ENCODE results near the gene GRM7. TPM values are rescaled to one million over a fixed set of nuclear protein-coding genes. Genes with fewer than 3 reads are reported as not detected.

Gene GRM7
- total RNA-seq, 2 experiments from 2014 or later: not detected

DNA sequence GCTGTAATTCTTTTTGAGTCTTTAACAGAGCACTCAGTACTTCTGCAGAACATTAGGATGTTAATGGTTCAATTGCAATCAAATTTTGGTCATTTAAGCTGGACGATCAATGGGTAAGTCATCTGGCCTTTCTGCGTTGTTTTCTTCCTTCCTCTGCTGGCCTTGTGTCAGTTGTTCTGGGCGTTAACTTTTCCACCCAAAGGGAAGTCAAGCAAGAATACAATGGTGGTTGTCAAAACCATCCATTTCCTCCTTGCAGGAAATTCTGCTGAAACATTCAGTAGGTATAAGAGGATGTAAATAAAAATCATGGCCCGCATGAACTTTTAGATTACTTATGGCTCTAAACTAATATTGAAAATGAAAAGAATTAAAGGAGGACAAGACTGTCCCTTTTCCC is 584.0 kb downstream of the GRM7 start:
- intact Hi-C loops (cut with micrococcal nuclease): no loop called here
- no peak for ATAC-seq
- CTCF ChIA-PET: no interaction called here
- POLR2A ChIA-PET: no interaction called here
- Mint-ChIP-seq H3K9me3 (no peaks in the 10 kb centered on the region), H3K36me3 (ENCODE audit: low read depth) (no peaks in the 10 kb centered on the region), H3K4me1 (ENCODE audit: low read depth) (no peaks in the 10 kb centered on the region), H3K4me3 (no peak overlapping the region), H3K27ac (no peak overlapping the region), H3K27me3 (no peaks in the 10 kb centered on the region)
- TF ChIP-seq, protein P1, sequence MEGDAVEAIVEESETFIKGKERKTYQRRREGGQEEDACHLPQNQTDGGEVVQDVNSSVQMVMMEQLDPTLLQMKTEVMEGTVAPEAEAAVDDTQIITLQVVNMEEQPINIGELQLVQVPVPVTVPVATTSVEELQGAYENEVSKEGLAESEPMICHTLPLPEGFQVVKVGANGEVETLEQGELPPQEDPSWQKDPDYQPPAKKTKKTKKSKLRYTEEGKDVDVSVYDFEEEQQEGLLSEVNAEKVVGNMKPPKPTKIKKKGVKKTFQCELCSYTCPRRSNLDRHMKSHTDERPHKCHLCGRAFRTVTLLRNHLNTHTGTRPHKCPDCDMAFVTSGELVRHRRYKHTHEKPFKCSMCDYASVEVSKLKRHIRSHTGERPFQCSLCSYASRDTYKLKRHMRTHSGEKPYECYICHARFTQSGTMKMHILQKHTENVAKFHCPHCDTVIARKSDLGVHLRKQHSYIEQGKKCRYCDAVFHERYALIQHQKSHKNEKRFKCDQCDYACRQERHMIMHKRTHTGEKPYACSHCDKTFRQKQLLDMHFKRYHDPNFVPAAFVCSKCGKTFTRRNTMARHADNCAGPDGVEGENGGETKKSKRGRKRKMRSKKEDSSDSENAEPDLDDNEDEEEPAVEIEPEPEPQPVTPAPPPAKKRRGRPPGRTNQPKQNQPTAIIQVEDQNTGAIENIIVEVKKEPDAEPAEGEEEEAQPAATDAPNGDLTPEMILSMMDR (IDR thresholded peaks at IDR 0.05): no peak
- DNase-seq: no peak

DNA sequence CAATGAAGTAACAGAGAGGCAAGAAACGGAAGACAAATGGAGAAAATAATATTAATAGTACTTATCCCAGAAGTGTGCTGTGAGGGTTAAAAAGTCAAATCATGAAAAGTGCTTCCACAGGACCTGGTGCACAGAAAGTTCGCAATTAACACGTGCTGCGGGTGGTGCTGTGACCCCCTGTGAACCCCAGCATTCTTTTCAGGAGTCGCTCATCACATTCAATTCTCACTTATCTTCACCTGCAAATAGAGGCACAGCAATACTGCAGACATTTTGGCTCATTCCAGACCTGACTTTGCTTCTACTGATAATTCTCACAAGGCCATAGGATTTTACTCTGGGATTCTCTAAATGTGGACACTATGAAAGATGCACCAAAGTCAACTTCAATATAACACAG is 584.4 kb downstream of the GRM7 start:
- H3K4me1 Mint-ChIP-seq (ENCODE audit: low read depth): no peaks in the 10 kb centered on the region
- H3K27me3 Mint-ChIP-seq: no peaks in the 10 kb centered on the region
- DNase-seq: no peak
- no peak for ATAC-seq
- ChIA-PET POLR2A (no interaction called here), CTCF (no interaction called here)
- intact Hi-C loops (cut with micrococcal nuclease): no loop called here
- H3K27ac Mint-ChIP-seq: no peak overlapping the region
- TF ChIP-seq, protein P1 (IDR thresholded peaks at IDR 0.05): no peak
- no peaks in the 10 kb centered on the region for H3K9me3 Mint-ChIP-seq
- H3K4me3 Mint-ChIP-seq: no peak overlapping the region
- H3K36me3 Mint-ChIP-seq (ENCODE audit: low read depth): no peaks in the 10 kb centered on the region

DNA sequence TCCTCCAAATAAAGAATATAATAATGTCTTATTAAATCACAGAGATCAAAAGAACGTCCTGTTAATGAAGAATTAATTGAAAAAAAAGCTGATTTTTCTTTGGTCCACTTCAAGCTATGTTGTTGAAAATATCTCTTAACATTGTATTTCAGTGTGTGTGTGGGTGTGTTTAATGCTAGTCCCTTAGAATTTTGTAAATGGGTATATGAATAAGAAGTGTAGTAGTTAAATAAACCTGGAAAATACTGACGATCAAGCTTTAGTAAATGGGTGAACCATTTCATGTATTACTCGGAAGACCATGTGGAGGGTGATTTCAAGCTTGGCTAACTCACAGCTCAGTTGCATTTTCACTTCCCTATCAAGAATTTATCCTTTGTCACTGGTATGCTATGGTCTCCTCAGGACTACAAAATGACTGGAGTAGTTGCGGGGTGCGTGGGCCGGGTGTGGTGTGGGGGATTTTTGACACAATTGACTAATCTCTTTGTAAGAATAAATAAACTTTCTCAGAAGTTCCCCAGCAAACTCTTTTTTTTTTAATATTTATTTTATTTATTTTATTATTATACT is 586.4 kb downstream of the GRM7 start:
- ATAC-seq (no peak), DNase-seq (no peak)
- ChIA-PET POLR2A (no interaction called here), CTCF (interaction anchor here (0.6 kb wide), 1 partner anchor 844 kb away, joined by 5 read pairs; no protein-coding TSS in a partner anchor)
- H3K4me3 Mint-ChIP-seq: no peak overlapping the region
- TF ChIP-seq, protein P1 (IDR thresholded peaks at IDR 0.05): no peak
- intact Hi-C loops (cut with micrococcal nuclease): no loop called here
- H3K36me3 Mint-ChIP-seq (ENCODE audit: low read depth): no peaks in the 10 kb centered on the region
- H3K4me1 Mint-ChIP-seq (ENCODE audit: low read depth): no peaks in the 10 kb centered on the region
- H3K9me3 Mint-ChIP-seq: peaks cover 2% of the 10 kb centered on the region
- no peak overlapping the region for H3K27ac Mint-ChIP-seq
- H3K27me3 Mint-ChIP-seq: no peaks in the 10 kb centered on the region

DNA sequence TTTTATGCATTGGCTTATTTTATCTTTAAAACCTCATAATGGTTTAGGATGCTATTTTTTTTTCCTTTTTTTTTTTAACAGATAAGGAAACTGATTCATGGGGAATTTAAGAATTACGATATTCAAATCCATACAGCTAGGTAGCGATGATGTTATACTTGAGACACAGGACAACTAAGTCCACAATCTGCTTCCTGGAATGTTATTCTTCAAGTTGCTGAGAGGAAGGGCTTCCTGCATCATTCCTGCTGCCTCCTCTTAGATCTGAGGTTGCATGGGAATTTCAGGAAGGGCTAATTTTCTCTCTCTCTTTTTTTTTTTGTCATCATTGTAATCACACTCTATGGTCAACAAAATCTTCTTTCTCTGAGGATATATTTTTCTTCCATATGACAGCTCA is 595.5 kb downstream of the GRM7 start:
- H3K9me3 Mint-ChIP-seq: no peaks in the 10 kb centered on the region
- ATAC-seq: no peak
- no peaks in the 10 kb centered on the region for H3K36me3 Mint-ChIP-seq (ENCODE audit: low read depth)
- H3K27me3 Mint-ChIP-seq: no peaks in the 10 kb centered on the region
- ChIA-PET CTCF (no interaction called here), POLR2A (no interaction called here)
- TF ChIP-seq, protein P1 (IDR thresholded peaks at IDR 0.05): no peak
- intact Hi-C loops (cut with micrococcal nuclease): no loop called here
- DNase-seq: no peak
- H3K4me1 Mint-ChIP-seq (ENCODE audit: low read depth): no peaks in the 10 kb centered on the region
- no peak overlapping the region for H3K27ac Mint-ChIP-seq
- no peak overlapping the region for H3K4me3 Mint-ChIP-seq

DNA sequence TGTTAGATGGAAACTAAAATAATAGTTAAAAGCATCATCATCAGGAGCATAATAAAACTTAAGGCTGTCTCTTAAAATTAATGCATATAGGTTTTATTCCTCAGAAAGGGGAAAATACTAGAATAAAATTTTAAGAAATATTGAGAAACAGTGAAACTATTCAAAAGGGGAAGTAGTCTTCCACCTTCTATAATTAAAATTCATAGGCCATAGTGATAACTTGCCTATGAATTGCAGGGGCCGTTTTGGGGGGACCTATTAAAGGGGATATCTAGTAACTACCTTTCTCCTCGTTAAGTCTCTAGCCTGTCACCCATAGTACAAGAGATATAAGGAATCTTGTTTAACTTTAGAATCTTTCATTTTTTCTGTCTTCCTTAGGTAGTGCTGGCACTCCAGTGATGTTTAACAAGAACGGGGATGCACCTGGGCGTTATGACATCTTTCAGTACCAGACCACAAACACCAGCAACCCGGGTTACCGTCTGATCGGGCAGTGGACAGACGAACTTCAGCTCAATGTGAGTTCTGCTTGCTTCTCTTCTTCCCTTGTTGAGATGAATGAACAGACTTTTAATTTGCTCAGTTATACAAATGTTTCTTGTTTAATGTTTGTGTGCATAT is 600.4 kb downstream of the GRM7 start:
- ChIA-PET CTCF (no interaction called here), POLR2A (no interaction called here)
- no peak overlapping the region for H3K27ac Mint-ChIP-seq
- TF ChIP-seq, protein P1 (IDR thresholded peaks at IDR 0.05): no peak
- no peaks in the 10 kb centered on the region for H3K9me3 Mint-ChIP-seq
- H3K4me3 Mint-ChIP-seq: no peak overlapping the region
- intact Hi-C loops (cut with micrococcal nuclease): no loop called here
- H3K36me3 Mint-ChIP-seq (ENCODE audit: low read depth): no peaks in the 10 kb centered on the region
- ATAC-seq: no peak
- no peaks in the 10 kb centered on the region for H3K27me3 Mint-ChIP-seq
- H3K4me1 Mint-ChIP-seq (ENCODE audit: low read depth): no peaks in the 10 kb centered on the region
- no peak for DNase-seq
